HCT116 (cell line): ENCODE measurements around the gene CTRL. TPM values are rescaled to one million over a fixed set of nuclear protein-coding genes. Genes with fewer than 3 reads are reported as not detected.

Source experiments
- ATAC-seq: fragments of 200-7000 bp; cut with Tn5 transposase; 2 replicates; pipeline ENCODE4 v1.9.1; 2020; ENCODE audit warnings: mild to moderate bottlenecking, moderate library complexity
- BruUV-seq: library from RNA; stranded (reverse); fragments of 400-500 nt; replicated peaks from 2 replicates; lab custom pipeline; 2021; lab: Mats Ljungman, UMichigan
- CTCF ChIA-PET: fragments of 300-600 bp; sonication (Branson Sonifier 250); formaldehyde crosslinking; loops from one replicate; lab custom pipeline; 2021; ENCODE audit warnings: antibody characterized with exemption; lab: Charles Lee
- POLR2A ChIA-PET: fragments of 300-600, 350-600 bp; sonication (Branson Sonifier 250); formaldehyde crosslinking; loops from one replicate; lab custom pipeline; 2021; ENCODE audit warnings: antibody characterized with exemption; lab: Charles Lee
- RAD21 ChIA-PET, 2 experiments: fragments of 300-600 bp; sonication (Branson Sonifier 250); formaldehyde crosslinking; loops; one replicate each; lab custom pipeline; 2023; ENCODE audit warnings: low total read pairs in 2 of 2; ENCODE audit not compliant: uncharacterized antibody in 2 of 2, unreplicated experiment in 2 of 2, low non-redundant PET in 1 of 2; lab: Charles Lee
- DNase-seq: peaks from one replicate; pipeline ENCODE4 v3.0.0-alpha.2; 2010; ENCODE audit warnings: low read depth, low spot score
- H2AFZ ChIP-seq: fragments of 200-600 bp; shearing (Covaris generic), sonication (generic); 2 replicates; pipeline ENCODE4 v1.6.1; 2017; ENCODE audit warnings: low read depth, mixed run types, mixed read lengths, antibody characterized with exemption, low read length; ENCODE audit not compliant: poor library complexity, severe bottlenecking
- H3K27ac ChIP-seq: 2 replicates; pipeline ENCODE4 v1.5.1; 2012; ENCODE audit warnings: low read depth, low read length
- H3K27me3 ChIP-seq: fragments of 200-600 bp; sonication (generic); 2 replicates; pipeline ENCODE4 v1.6.1; 2016; ENCODE audit warnings: mixed run types, low read length, mixed read lengths; ENCODE audit not compliant: insufficient read depth
- H3K36me3 ChIP-seq, 2 experiments: fragments of 200-500 bp in 1 of 2; fragments of 200-600 bp in 1 of 2; sonication (Bioruptor generic) in 1 of 2; sonication (generic) in 1 of 2; 2 replicates each; pipeline versions ENCODE4 v1.5.1 to v1.6.1; 2014 to 2016; ENCODE audit warnings: low read length in 2 of 2, inconsistent platforms in 1 of 2, mixed read lengths in 1 of 2, mixed run types in 1 of 2; ENCODE audit not compliant: insufficient read depth in 2 of 2, control insufficient read depth in 1 of 2
- H3K4me1 ChIP-seq, 2 experiments: fragments of 200-600 bp in 1 of 2; sonication (generic) in 1 of 2; 2 replicates each; pipeline versions ENCODE4 v1.5.1 to v1.6.1; 2012 to 2017; ENCODE audit warnings: low read length in 2 of 2, inconsistent platforms in 1 of 2, mild to moderate bottlenecking in 1 of 2, mixed read lengths in 1 of 2, mixed run types in 1 of 2, moderate library complexity in 1 of 2; ENCODE audit not compliant: insufficient read depth in 2 of 2, control insufficient read depth in 1 of 2
- H3K4me2 ChIP-seq: fragments of 200-600 bp; sonication (generic); 2 replicates; pipeline ENCODE4 v1.6.1; 2017; ENCODE audit warnings: mixed run types, low read length, mixed read lengths
- H3K4me3 ChIP-seq, 2 experiments: fragments of 200-600 bp in 1 of 2; sonication (generic) in 1 of 2; replicated peaks in 1 of 2; 2 replicates each; pipeline ENCODE4 v1.5.1; 2011 to 2016; ENCODE audit warnings: low read length in 2 of 2, control low read depth in 1 of 2, low read depth in 1 of 2, mild to moderate bottlenecking in 1 of 2, mixed read lengths in 1 of 2, mixed run types in 1 of 2
- H3K79me2 ChIP-seq: fragments of 200-600 bp; sonication (generic); 2 replicates; pipeline ENCODE4 v1.6.1; 2017; ENCODE audit warnings: mild to moderate bottlenecking, mixed run types, low read length, moderate library complexity, mixed read lengths; ENCODE audit not compliant: insufficient read depth
- H3K9ac ChIP-seq: fragments of 200-600 bp; sonication (generic); 2 replicates; pipeline ENCODE4 v1.6.1; 2016; ENCODE audit warnings: low read length, mixed read lengths
- H3K9me2 ChIP-seq: fragments of 200-600 bp; sonication (generic), shearing (Covaris generic); 2 replicates; pipeline ENCODE4 v1.6.1; 2017; ENCODE audit warnings: mixed run types, mild to moderate bottlenecking, moderate library complexity; ENCODE audit not compliant: insufficient read depth
- H3K9me3 ChIP-seq, 2 experiments: fragments of 200-500 bp in 1 of 2; fragments of 200-600 bp in 1 of 2; sonication (Bioruptor generic) in 1 of 2; sonication (generic) in 1 of 2; 2 replicates each; pipeline ENCODE4 v1.6.1; 2014 to 2017; ENCODE audit warnings: low read length in 2 of 2, mixed read lengths in 2 of 2, inconsistent platforms in 1 of 2, low read depth in 1 of 2, mild to moderate bottlenecking in 1 of 2, mixed run types in 1 of 2, moderate library complexity in 1 of 2; ENCODE audit not compliant: control insufficient read depth in 1 of 2, insufficient read depth in 1 of 2
- H4K20me1 ChIP-seq: fragments of 200-600 bp; sonication (generic), shearing (Covaris generic); 2 replicates; pipeline ENCODE4 v1.6.1; 2017; ENCODE audit warnings: mixed run types, mild to moderate bottlenecking, moderate library complexity; ENCODE audit not compliant: insufficient read depth
- CBX3 ChIP-seq: IDR thresholded peaks from 2 replicates; pipeline ENCODE4 v1.6.1; 2012; ENCODE audit warnings: low read depth
- EGR1 ChIP-seq: IDR thresholded peaks from 2 replicates; pipeline ENCODE4 v1.6.1; 2012; ENCODE audit warnings: low read depth
- EZH2 ChIP-seq: fragments of 200-600 bp; sonication (generic); IDR thresholded peaks from 2 replicates; pipeline ENCODE4 v1.6.1; 2017; ENCODE audit warnings: antibody characterized with exemption, mixed run types
- EZH2phosphoT487 ChIP-seq: fragments of 200-600 bp; IDR thresholded peaks from 2 replicates; pipeline ENCODE4 v1.6.1; 2018; ENCODE audit warnings: antibody characterized with exemption, borderline replicate concordance
- JUND ChIP-seq: IDR thresholded peaks from 2 replicates; pipeline ENCODE4 v1.6.1; 2012
- POLR2A ChIP-seq: IDR thresholded peaks from 2 replicates; pipeline ENCODE4 v1.7.0; 2011; ENCODE audit warnings: borderline replicate concordance; ENCODE audit not compliant: insufficient read depth, insufficient read length; ENCODE audit errors: extremely low read depth
- POLR2AphosphoS5 ChIP-seq: IDR thresholded peaks from 2 replicates; pipeline ENCODE4 v1.6.1; 2011; ENCODE audit warnings: mild to moderate bottlenecking, low read depth, low read length, moderate library complexity
- RAD21 ChIP-seq: IDR thresholded peaks from 2 replicates; pipeline ENCODE4 v1.6.1; 2012; ENCODE audit warnings: low read depth, mild to moderate bottlenecking
- YY1 ChIP-seq: IDR thresholded peaks from 2 replicates; pipeline ENCODE4 v1.6.1; 2011; ENCODE audit warnings: low read length, low read depth, moderate library complexity, mild to moderate bottlenecking; ENCODE audit not compliant: insufficient replicate concordance; ENCODE audit errors: extremely low read depth
- intact Hi-C: fragments of 100-400 bp; cut with micrococcal nuclease; formaldehyde crosslinking; loops from 2 replicates; pipeline ENCODE4 v1.10.0; 2022
- total RNA-seq: library from RNA; stranded (reverse); gene quantifications from one replicate; pipeline ENCODE4 v1.2.1, GENCODE V29; 2021; ENCODE audit not compliant: unreplicated experiment
- TF ChIP-seq, protein P1 (sequence below): IDR thresholded peaks from 2 replicates; pipeline ENCODE4 v1.6.1; 2012
- TF ChIP-seq, protein P2 (sequence below): IDR thresholded peaks from 2 replicates; pipeline ENCODE4 v1.6.1; 2011; ENCODE audit warnings: mild to moderate bottlenecking, low read length, moderate library complexity; ENCODE audit not compliant: insufficient replicate concordance; ENCODE audit errors: extremely low read depth
- TF ChIP-seq, protein P3 (sequence below): IDR thresholded peaks from 2 replicates; pipeline ENCODE4 v1.6.1; 2012; ENCODE audit warnings: low read depth

CTRL gene
- total RNA-seq, 1 experiment from 2014 or later = 3.4 TPM

DNA sequence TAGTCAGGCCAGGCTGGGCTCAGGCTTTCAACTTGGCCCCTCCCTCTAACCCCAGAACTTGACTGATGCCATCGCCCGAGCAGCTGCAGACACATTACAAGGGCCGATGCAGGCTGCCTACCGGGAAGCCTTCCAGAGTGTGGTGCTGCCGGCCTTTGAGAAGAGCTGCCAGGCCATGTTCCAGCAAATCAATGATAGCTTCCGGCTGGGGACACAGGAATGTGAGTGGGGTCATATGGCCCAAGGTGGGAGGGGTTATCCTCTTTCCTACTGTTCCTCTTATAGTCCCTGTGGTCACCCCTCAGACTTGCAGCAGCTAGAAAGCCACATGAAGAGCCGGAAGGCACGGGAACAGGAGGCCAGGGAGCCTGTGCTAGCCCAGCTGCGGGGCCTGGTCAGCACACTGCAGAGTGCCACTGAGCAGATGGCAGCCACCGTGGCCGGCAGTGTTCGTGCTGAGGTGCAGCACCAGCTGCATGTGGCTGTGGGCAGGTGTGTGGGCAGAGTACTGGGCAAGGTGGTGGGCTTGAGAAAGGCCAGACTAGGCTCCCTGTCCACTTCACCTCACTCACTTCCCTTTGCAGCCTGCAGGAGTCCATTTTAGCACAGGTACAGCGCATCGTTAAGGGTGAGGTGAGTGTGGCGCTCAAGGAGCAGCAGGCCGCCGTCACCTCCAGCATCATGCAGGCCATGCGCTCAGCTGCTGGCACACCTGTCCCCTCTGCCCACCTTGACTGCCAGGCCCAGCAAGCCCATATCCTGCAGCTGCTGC lies 49.1 kb downstream of the CTRL start:
- no peak overlapping the region for H3K4me2 ChIP-seq
- H3K9me2 ChIP-seq = no peaks in the 10 kb centered on the region
- BruUV-seq = no TSS peak
- RAD21 ChIA-PET = no interaction called here
- H3K9ac ChIP-seq = no peak overlapping the region
- POLR2A ChIA-PET = no interaction called here
- DNase-seq = no peak
- peaks cover 35 to 57% of the 10 kb centered on the region in 2 experiments; a peak in 3 of 4 replicates for H3K36me3 ChIP-seq
- no peaks in the 10 kb centered on the region for H3K27me3 ChIP-seq
- no peak overlapping the region for H3K27ac ChIP-seq
- intact Hi-C loops = loop anchor here (1.0 to 10.0 kb wide), 3 partner anchors 46 to 342 kb away; no protein-coding TSS in a partner anchor
- CTCF ChIA-PET = interaction anchor here (0.8 to 2.9 kb wide), 6 partner anchors 8 to 158 kb away, joined by 3 to 13 read pairs (median 10); partner anchors contain the start of genes EDC4 and PSKH1
- no peak overlapping the region for H2AFZ ChIP-seq
- H3K4me1 ChIP-seq = no peaks in the 10 kb centered on the region
- no peaks in the 10 kb centered on the region for H3K9me3 ChIP-seq
- ATAC-seq = no peak
- TF ChIP-seq, protein P1, sequence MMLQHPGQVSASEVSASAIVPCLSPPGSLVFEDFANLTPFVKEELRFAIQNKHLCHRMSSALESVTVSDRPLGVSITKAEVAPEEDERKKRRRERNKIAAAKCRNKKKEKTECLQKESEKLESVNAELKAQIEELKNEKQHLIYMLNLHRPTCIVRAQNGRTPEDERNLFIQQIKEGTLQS = no peak
- TF ChIP-seq YY1 (no peak), POLR2A (no peak), CBX3 (no peak), EZH2phosphoT487 (no peak), POLR2AphosphoS5 (no peak), RAD21 (no peak), JUND (no peak), EGR1 (no peak), EZH2 (no peak)
- TF ChIP-seq, protein P2, sequence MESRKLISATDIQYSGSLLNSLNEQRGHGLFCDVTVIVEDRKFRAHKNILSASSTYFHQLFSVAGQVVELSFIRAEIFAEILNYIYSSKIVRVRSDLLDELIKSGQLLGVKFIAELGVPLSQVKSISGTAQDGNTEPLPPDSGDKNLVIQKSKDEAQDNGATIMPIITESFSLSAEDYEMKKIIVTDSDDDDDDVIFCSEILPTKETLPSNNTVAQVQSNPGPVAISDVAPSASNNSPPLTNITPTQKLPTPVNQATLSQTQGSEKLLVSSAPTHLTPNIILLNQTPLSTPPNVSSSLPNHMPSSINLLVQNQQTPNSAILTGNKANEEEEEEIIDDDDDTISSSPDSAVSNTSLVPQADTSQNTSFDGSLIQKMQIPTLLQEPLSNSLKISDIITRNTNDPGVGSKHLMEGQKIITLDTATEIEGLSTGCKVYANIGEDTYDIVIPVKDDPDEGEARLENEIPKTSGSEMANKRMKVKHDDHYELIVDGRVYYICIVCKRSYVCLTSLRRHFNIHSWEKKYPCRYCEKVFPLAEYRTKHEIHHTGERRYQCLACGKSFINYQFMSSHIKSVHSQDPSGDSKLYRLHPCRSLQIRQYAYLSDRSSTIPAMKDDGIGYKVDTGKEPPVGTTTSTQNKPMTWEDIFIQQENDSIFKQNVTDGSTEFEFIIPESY = no peak
- TF ChIP-seq, protein P3, sequence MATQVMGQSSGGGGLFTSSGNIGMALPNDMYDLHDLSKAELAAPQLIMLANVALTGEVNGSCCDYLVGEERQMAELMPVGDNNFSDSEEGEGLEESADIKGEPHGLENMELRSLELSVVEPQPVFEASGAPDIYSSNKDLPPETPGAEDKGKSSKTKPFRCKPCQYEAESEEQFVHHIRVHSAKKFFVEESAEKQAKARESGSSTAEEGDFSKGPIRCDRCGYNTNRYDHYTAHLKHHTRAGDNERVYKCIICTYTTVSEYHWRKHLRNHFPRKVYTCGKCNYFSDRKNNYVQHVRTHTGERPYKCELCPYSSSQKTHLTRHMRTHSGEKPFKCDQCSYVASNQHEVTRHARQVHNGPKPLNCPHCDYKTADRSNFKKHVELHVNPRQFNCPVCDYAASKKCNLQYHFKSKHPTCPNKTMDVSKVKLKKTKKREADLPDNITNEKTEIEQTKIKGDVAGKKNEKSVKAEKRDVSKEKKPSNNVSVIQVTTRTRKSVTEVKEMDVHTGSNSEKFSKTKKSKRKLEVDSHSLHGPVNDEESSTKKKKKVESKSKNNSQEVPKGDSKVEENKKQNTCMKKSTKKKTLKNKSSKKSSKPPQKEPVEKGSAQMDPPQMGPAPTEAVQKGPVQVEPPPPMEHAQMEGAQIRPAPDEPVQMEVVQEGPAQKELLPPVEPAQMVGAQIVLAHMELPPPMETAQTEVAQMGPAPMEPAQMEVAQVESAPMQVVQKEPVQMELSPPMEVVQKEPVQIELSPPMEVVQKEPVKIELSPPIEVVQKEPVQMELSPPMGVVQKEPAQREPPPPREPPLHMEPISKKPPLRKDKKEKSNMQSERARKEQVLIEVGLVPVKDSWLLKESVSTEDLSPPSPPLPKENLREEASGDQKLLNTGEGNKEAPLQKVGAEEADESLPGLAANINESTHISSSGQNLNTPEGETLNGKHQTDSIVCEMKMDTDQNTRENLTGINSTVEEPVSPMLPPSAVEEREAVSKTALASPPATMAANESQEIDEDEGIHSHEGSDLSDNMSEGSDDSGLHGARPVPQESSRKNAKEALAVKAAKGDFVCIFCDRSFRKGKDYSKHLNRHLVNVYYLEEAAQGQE = no peak
- H3K79me2 ChIP-seq = no peaks in the 10 kb centered on the region; the same call in 1 of the 2 replicates
- H3K4me3 ChIP-seq = no peak overlapping the region
- H4K20me1 ChIP-seq = peaks cover 3% of the 10 kb centered on the region; the same call in 1 of the 2 replicates
